ENCODE measurements around the gene SLC16A10.

The SLC16A10 gene

GRCh38 chr6:111087106-111087835 lies at the start of gene SLC16A10:
Gene SLC16A10, plus strand, starts transcription at chr6:111087503. Its CDS starts 250 bp downstream, at chr6:111087753.
- peak within 1 kb of the TSS; percentile 29 for H3K4me3 ChIP-seq (ENCODE audit: control insufficient read depth, low read depth, low read length)
- TF ChIP-seq CTCF (IDR thresholded peaks at IDR 0.05; ENCODE audit: control insufficient read depth, insufficient read depth, low read depth, low read length, missing control alignments): no peak
- DNase-seq (ENCODE audit: low read depth): no peak

- TF ChIP-seq CTCF (IDR thresholded peaks at IDR 0.05; ENCODE audit: control insufficient read depth, insufficient read depth, low read depth, low read length, missing control alignments): no peak
- DNase-seq (ENCODE audit: low read depth): no peak
- H3K4me3 ChIP-seq (ENCODE audit: control insufficient read depth, low read depth, low read length): no peak overlapping the region
Observed at GRCh38 chr6:111038534-111039252, 48.6 kb upstream of the SLC16A10 start.

- TF ChIP-seq CTCF (IDR thresholded peaks at IDR 0.05; ENCODE audit: control insufficient read depth, insufficient read depth, low read depth, low read length, missing control alignments): no peak
- DNase-seq (ENCODE audit: low read depth): no peak
Observed at GRCh38 chr6:111041917-111042316, 45.4 kb upstream of the SLC16A10 start.

GRCh38 chr6:111047244-111047643 lies 40.1 kb upstream of the SLC16A10 start:
- no peak for DNase-seq (ENCODE audit: low read depth)
- no peak for TF ChIP-seq CTCF (IDR thresholded peaks at IDR 0.05; ENCODE audit: control insufficient read depth, insufficient read depth, low read depth, low read length, missing control alignments)
- no peak overlapping the region for H3K4me3 ChIP-seq (ENCODE audit: control insufficient read depth, low read depth, low read length)

More at GRCh38 chr6:111041917-111042316, 45.4 kb upstream of the SLC16A10 start:
- no peak overlapping the region for H3K4me3 ChIP-seq (ENCODE audit: control insufficient read depth, low read depth, low read length)

GRCh38 chr6:111050261-111051023 lies 36.9 kb upstream of the SLC16A10 start:
- no peak for DNase-seq (ENCODE audit: low read depth)
- H3K4me3 ChIP-seq (ENCODE audit: control insufficient read depth, low read depth, low read length): no peak overlapping the region

More at GRCh38 chr6:111050261-111051023, 36.9 kb upstream of the SLC16A10 start:
- TF ChIP-seq CTCF (IDR thresholded peaks at IDR 0.05; ENCODE audit: control insufficient read depth, insufficient read depth, low read depth, low read length, missing control alignments): no peak

All from AG09309 (cell line).